Erythroblast (primary cell): Measurements from ENCODE around the gene TGM3.

ENCODE experiments used
- DNase-seq, 2 experiments: peaks; one replicate each; lab custom pipeline; 2025; lab: John Stamatoyannopoulos, UW
- GATA1 ChIP-seq: IDR thresholded peaks from 2 replicates; pipeline ENCODE4 v1.6.1; 2011; ENCODE audit warnings: low read depth, mild to moderate bottlenecking, control low read depth, low read length, moderate library complexity
- POLR2A ChIP-seq: IDR thresholded peaks from 2 replicates; pipeline ENCODE4 v1.6.1; 2011; ENCODE audit warnings: mild to moderate bottlenecking, low read length

TGM3 gene

GRCh38 chr20:2378893-2379292 lies 83.1 kb downstream of the TGM3 start:
- TF ChIP-seq GATA1 (no peak), POLR2A (no peak)
- no peak for DNase-seq

GRCh38 chr20:2379511-2380229 lies 83.9 kb downstream of the TGM3 start:
- no peak for DNase-seq
- TF ChIP-seq POLR2A (no peak), GATA1 (no peak)

GRCh38 chr20:2380601-2381000 lies 84.8 kb downstream of the TGM3 start, which contains the start of gene TGM6:
Gene TGM6 (plus strand): TSS chr20:2380901. CDS start chr20:2380969, 68 bp downstream.
- TF ChIP-seq POLR2A, result no peak
- no peak for TF ChIP-seq GATA1
- no peak for DNase-seq

GRCh38 chr20:2381303-2381702 lies 85.5 kb downstream of the TGM3 start:
- DNase-seq, result no peak
- TF ChIP-seq GATA1 (no peak), POLR2A (no peak)

GRCh38 chr20:2382833-2383232 lies 87.0 kb downstream of the TGM3 start:
- DNase-seq, result no peak
- TF ChIP-seq POLR2A (no peak), GATA1 (no peak)

- DNase-seq, result no peak
- TF ChIP-seq POLR2A, result no peak
- no peak for TF ChIP-seq GATA1
These were observed 89.2 kb downstream of the TGM3 start for GRCh38 chr20:2385026-2385425.

GRCh38 chr20:2385496-2385895 lies 89.7 kb downstream of the TGM3 start:
- TF ChIP-seq GATA1 (no peak), POLR2A (no peak)
- no peak for DNase-seq

GRCh38 chr20:2386516-2387179 lies 90.8 kb downstream of the TGM3 start:
- TF ChIP-seq POLR2A, result no peak
- no peak for TF ChIP-seq GATA1
- DNase-seq, result no peak

GRCh38 chr20:2387180-2387577 lies 91.4 kb downstream of the TGM3 start:
- DNase-seq, result peak; percentile 59 to 74
- no peak for TF ChIP-seq GATA1
- no peak for TF ChIP-seq POLR2A

GRCh38 chr20:2387580-2387979 lies 91.8 kb downstream of the TGM3 start:
- no peak for TF ChIP-seq POLR2A
- no peak for TF ChIP-seq GATA1
- DNase-seq, result no peak
